Central memory CD8-positive, alpha-beta T cell (primary cell): Measurements from ENCODE around the gene TEX51.

Experiments
- ATAC-seq: fragments of 150-1000 bp; cut with Tn5 transposase; replicated peaks from 2 replicates; pipeline ENCODE4 v1.10.0; 2022; ENCODE audit warnings: mild to moderate bottlenecking, moderate FRiP score, moderate number of reproducible peaks; ENCODE audit not compliant: poor library complexity, severe bottlenecking; ENCODE audit errors: extremely low read depth
- DNase-seq, 2 donors: peaks; one replicate each; pipeline ENCODE4 v3.0.0; 2021; ENCODE audit warnings: low spot score in 2 of 2
- H3K27ac Mint-ChIP-seq: one replicate; pipeline ENCODE4 v1.8.0; 2022; ENCODE audit warnings: low read depth, mild to moderate bottlenecking, moderate library complexity, mixed read lengths
- H3K27me3 Mint-ChIP-seq: one replicate; pipeline ENCODE4 v1.8.0; 2022; ENCODE audit warnings: mixed read lengths
- H3K36me3 Mint-ChIP-seq: one replicate; pipeline ENCODE4 v1.8.0; 2022; ENCODE audit warnings: mild to moderate bottlenecking, moderate library complexity, mixed read lengths; ENCODE audit not compliant: insufficient read depth
- H3K4me1 Mint-ChIP-seq: one replicate; pipeline ENCODE4 v1.8.0; 2022; ENCODE audit warnings: mixed read lengths
- H3K4me3 Mint-ChIP-seq: one replicate; pipeline ENCODE4 v1.8.0; 2022; ENCODE audit warnings: mild to moderate bottlenecking, moderate library complexity, mixed read lengths
- H3K9me3 Mint-ChIP-seq: one replicate; pipeline ENCODE4 v1.8.0; 2022; ENCODE audit warnings: mixed read lengths

TEX51 gene

DNA sequence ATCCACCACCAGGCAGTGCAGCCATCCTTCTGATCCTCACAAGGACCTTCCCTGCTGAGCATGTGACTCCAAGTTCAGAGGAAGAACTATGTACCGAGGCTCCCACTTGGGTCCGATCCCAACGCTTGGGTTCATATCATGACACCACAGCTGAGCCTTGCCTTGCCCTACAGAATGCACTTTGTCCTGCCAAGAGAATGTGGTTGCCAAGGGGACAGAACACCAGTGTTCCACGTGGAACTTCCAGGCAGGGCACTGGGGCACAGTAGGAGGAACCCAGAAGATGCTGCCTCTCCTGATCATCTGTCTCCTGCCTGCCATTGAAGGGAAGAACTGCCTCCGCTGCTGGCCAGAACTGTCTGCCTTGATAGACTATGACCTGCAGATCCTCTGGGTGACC lies at the start of gene TEX51:
Gene TEX51, plus strand, starts transcription at position 255 of the 400 bp plus-strand sequence. Its CDS starts 29 bp downstream, at position 284.
- Mint-ChIP-seq H3K4me1 (no peaks in the 10 kb centered on the region), H3K27me3 (peaks cover 58% of the 10 kb centered on the region), H3K36me3 (peaks cover 3% of the 10 kb centered on the region), H3K9me3 (peaks cover 7% of the 10 kb centered on the region), H3K27ac (no peak within 1 kb of the TSS), H3K4me3 (no peak within 1 kb of the TSS)
- DNase-seq (no peak), ATAC-seq (no peak)

DNA sequence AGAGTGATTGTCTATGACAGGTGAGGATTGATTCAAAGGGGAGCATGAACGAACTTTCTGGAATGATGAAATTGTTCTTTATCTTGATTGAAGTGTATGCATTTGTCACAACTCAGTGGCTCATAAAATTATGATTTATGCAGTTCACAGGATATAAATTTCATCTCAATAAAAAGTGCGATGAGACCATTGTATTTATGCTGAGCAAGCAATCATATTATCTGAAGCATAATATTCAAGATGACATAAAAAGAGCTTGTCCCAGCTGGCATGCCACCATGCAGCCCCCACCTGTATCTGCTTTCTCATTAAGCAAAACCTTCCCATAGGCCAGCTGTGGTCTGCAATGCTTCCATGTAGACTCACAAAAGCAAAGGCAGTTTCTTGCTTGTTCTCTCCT lies 49.6 kb upstream of the TEX51 start:
- ATAC-seq (no peak), DNase-seq (no peak)
- Mint-ChIP-seq H3K36me3 (peaks cover 2% of the 10 kb centered on the region), H3K27me3 (peaks cover 25% of the 10 kb centered on the region), H3K27ac (no peak overlapping the region), H3K4me3 (no peak overlapping the region), H3K4me1 (no peaks in the 10 kb centered on the region), H3K9me3 (no peaks in the 10 kb centered on the region)

- H3K36me3 Mint-ChIP-seq: peaks cover 2% of the 10 kb centered on the region
- peak in 1 of 2 donors; percentile 3 for DNase-seq
- no peaks in the 10 kb centered on the region for H3K4me1 Mint-ChIP-seq
- H3K27me3 Mint-ChIP-seq: peaks cover 25% of the 10 kb centered on the region
- no peaks in the 10 kb centered on the region for H3K9me3 Mint-ChIP-seq
- ATAC-seq: no peak
- H3K27ac Mint-ChIP-seq: no peak overlapping the region
- no peak overlapping the region for H3K4me3 Mint-ChIP-seq
Measured at GRCh38 chr2:126849486-126849885, 49.2 kb upstream of the TEX51 start.

DNA sequence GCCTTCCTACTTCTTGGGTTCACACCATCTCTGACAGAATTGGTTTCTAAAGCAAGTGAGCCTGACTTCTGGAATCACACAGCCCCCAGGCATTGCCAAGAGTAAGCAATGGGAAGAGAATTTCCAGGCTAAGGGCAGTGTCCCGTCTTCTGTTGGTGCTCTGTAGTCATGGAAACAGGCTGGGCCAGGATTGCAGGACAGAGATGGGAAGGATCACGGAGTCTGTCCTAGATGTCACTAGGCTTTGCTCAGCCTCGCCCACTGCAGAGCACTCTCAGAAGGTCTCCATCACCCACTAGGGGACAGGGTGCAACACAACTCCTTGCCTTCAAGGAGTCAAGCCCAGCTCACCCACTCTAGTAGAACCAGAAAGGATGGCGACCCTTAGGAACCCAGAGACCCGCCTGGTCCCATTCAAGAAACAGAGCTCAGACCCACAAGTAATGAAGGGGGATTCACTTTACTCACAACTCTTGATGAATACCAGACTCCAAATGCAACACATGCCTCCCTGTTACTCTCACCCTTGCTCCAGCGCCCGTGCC lies 48.6 kb upstream of the TEX51 start:
- Mint-ChIP-seq H3K4me3 (no peak overlapping the region), H3K9me3 (no peaks in the 10 kb centered on the region), H3K36me3 (peaks cover 2% of the 10 kb centered on the region), H3K27ac (no peak overlapping the region), H3K4me1 (no peaks in the 10 kb centered on the region), H3K27me3 (peaks cover 25% of the 10 kb centered on the region)
- DNase-seq (no peak), ATAC-seq (no peak)

DNA sequence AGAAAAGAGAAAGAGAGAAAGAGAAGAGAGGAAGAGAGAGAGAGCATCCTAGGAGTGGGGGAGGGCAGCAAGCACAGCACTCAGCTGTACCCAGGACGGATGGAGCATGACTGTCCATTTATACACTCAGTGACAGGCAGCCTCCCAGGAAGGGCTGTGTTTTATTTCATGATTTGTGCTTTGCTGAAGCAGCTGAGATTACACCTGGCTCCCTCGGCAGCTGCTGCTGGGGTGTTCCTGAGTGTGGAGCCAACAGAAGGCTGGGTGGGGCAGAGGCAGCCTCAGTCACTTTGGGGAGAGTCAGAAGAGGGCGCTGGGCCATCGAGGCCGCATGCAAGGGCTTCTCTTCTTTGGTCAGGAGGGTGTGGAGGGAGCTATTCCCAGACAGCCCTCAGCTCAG lies 47.8 kb upstream of the TEX51 start:
- Mint-ChIP-seq H3K4me3 (no peak overlapping the region), H3K4me1 (no peaks in the 10 kb centered on the region), H3K27me3 (peaks cover 33% of the 10 kb centered on the region), H3K9me3 (no peaks in the 10 kb centered on the region), H3K36me3 (peaks cover 2% of the 10 kb centered on the region), H3K27ac (no peak overlapping the region)
- ATAC-seq (no peak), DNase-seq (no peak)

DNA sequence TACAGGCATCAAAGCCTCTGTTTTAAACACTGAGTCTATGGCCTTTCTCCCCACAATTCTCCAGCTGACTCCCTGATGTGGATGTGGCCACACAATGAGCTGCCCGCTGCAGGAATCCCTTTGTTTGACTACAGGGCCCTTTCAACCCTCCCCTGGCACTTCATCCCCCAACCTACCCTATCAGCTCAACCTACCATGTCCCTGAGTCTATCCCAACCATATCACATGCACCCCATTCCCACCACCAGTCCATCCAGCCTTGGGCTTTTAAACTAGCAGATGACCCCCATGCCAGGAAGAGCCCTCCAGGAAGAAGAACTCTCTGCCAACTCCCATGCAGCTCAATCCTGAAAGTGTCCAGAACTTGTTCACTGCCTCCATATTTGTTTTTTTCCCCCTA lies 46.9 kb upstream of the TEX51 start:
- H3K27me3 Mint-ChIP-seq: peaks cover 35% of the 10 kb centered on the region
- H3K9me3 Mint-ChIP-seq: no peaks in the 10 kb centered on the region
- ATAC-seq: no peak
- DNase-seq: no peak
- H3K36me3 Mint-ChIP-seq: peaks cover 2% of the 10 kb centered on the region
- no peaks in the 10 kb centered on the region for H3K4me1 Mint-ChIP-seq
- no peak overlapping the region for H3K4me3 Mint-ChIP-seq
- no peak overlapping the region for H3K27ac Mint-ChIP-seq

DNA sequence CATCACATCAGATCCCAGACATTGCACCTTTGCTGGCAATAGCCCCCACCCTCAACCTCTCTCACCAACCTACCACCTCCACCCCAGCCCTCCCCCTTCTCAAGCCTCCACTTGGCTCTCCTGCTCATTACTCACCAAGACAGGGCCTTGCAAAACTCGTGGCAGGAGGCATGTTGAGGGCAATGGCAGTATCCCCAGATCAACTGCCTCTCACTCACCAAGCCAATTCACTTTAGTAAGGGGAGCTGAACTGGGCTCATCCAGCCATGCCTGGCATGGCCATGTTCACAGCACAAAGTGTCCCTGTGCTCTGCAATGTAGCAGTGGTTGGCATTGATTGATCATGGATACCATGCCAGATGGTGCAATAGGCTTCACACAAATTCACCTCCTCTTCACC lies 46.3 kb upstream of the TEX51 start:
- no peak overlapping the region for H3K4me3 Mint-ChIP-seq
- peaks cover 35% of the 10 kb centered on the region for H3K27me3 Mint-ChIP-seq
- H3K36me3 Mint-ChIP-seq: peaks cover 2% of the 10 kb centered on the region
- ATAC-seq (no peak), DNase-seq (no peak)
- H3K4me1 Mint-ChIP-seq: no peaks in the 10 kb centered on the region
- no peaks in the 10 kb centered on the region for H3K9me3 Mint-ChIP-seq
- no peak overlapping the region for H3K27ac Mint-ChIP-seq

GRCh38 chr2:126855606-126856005 lies 43.1 kb upstream of the TEX51 start:
- no peaks in the 10 kb centered on the region for H3K9me3 Mint-ChIP-seq
- H3K4me1 Mint-ChIP-seq: no peaks in the 10 kb centered on the region
- ATAC-seq (no peak), DNase-seq (peak in 1 of 2 donors; percentile 4)
- H3K4me3 Mint-ChIP-seq: no peak overlapping the region
- H3K27ac Mint-ChIP-seq: no peak overlapping the region
- peaks cover 50% of the 10 kb centered on the region for H3K27me3 Mint-ChIP-seq
- H3K36me3 Mint-ChIP-seq: peaks cover 2% of the 10 kb centered on the region

- no peak overlapping the region for H3K27ac Mint-ChIP-seq
- no peaks in the 10 kb centered on the region for H3K36me3 Mint-ChIP-seq
- peaks cover 44% of the 10 kb centered on the region for H3K27me3 Mint-ChIP-seq
- peak in 1 of 2 donors; percentile 5 for DNase-seq
- ATAC-seq: no peak
- no peaks in the 10 kb centered on the region for H3K9me3 Mint-ChIP-seq
- H3K4me1 Mint-ChIP-seq: no peaks in the 10 kb centered on the region
- no peak overlapping the region for H3K4me3 Mint-ChIP-seq
Measured at GRCh38 chr2:126856403-126856802, 42.3 kb upstream of the TEX51 start.

DNA sequence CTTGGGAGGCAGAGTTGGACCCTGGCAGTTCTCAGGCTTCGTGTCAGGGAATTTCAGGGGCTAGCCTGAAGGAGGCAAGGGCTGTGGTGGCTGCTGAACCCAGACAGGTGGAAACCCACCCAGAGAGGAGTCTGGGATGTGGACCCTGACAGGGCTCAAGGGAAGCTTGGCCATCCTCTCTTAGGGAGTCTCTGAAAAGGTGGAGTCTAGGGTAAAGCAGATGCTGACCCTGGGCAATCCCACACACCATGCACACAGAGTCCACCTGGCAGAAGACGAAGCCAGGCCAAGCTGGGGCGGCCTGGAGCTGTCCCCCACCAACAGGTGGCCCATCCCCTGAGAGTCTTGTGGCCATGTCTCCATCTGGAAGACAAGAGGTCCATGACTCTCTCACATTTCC lies 41.2 kb upstream of the TEX51 start:
- H3K27me3 Mint-ChIP-seq: peaks cover 38% of the 10 kb centered on the region
- H3K27ac Mint-ChIP-seq: no peak overlapping the region
- H3K4me1 Mint-ChIP-seq: no peaks in the 10 kb centered on the region
- peak in 1 of 2 donors; percentile 4 for DNase-seq
- no peak overlapping the region for H3K4me3 Mint-ChIP-seq
- no peaks in the 10 kb centered on the region for H3K36me3 Mint-ChIP-seq
- ATAC-seq: no peak
- H3K9me3 Mint-ChIP-seq: no peaks in the 10 kb centered on the region

DNA sequence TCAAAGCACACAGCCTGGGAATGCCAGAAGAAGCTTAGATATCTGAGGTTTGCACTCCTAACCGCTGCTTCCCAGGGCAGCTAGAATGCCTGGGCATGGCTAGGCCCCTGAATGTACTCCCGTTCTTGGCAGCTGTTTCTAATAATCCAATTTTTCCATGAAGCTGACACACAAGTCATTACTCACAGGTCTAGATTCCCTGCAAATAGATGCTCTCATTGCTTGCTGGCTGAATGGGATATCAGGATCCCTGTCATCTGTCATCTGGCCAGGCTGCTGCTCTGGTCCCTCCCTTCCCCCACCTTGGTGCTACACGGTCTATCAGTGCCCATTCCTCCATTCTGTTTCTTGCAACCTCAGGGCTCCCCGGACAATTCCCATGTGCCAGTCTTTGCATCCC lies 40.7 kb upstream of the TEX51 start:
- no peaks in the 10 kb centered on the region for H3K9me3 Mint-ChIP-seq
- peaks cover 40% of the 10 kb centered on the region for H3K27me3 Mint-ChIP-seq
- no peak for DNase-seq

GRCh38 chr2:126858436-126858835 lies 40.3 kb upstream of the TEX51 start:
- Mint-ChIP-seq H3K27ac (no peak overlapping the region), H3K27me3 (peaks cover 45% of the 10 kb centered on the region), H3K4me3 (no peak overlapping the region), H3K36me3 (peaks cover 1% of the 10 kb centered on the region), H3K9me3 (no peaks in the 10 kb centered on the region), H3K4me1 (no peaks in the 10 kb centered on the region)
- peak in 1 of 2 donors; percentile 5 for DNase-seq
- no peak for ATAC-seq

More for the DNA sequence above, 40.7 kb upstream of the TEX51 start:
- Mint-ChIP-seq H3K4me1 (no peaks in the 10 kb centered on the region), H3K36me3 (peaks cover 1% of the 10 kb centered on the region), H3K4me3 (no peak overlapping the region), H3K27ac (no peak overlapping the region)
- ATAC-seq: no peak

GRCh38 chr2:126858991-126859390 lies 39.7 kb upstream of the TEX51 start:
- Mint-ChIP-seq H3K9me3 (no peaks in the 10 kb centered on the region), H3K4me1 (no peaks in the 10 kb centered on the region), H3K27ac (no peak overlapping the region), H3K27me3 (peaks cover 50% of the 10 kb centered on the region), H3K4me3 (no peak overlapping the region), H3K36me3 (peaks cover 1% of the 10 kb centered on the region)
- ATAC-seq: no peak
- DNase-seq: no peak
